AG09319 (cell line): ENCODE data around the gene KRT71.

Experiments
- DNase-seq: peaks from one replicate; pipeline ENCODE4 v3.0.0-alpha.2; 2010; ENCODE audit warnings: low read depth; ENCODE audit errors: extremely low read depth
- TF ChIP-seq, protein P1 (sequence below): IDR thresholded peaks from 2 replicates; pipeline ENCODE4 v1.5.1; 2011; ENCODE audit warnings: low read depth, mild to moderate bottlenecking, inconsistent platforms, low read length, moderate library complexity

Gene KRT71

DNA sequence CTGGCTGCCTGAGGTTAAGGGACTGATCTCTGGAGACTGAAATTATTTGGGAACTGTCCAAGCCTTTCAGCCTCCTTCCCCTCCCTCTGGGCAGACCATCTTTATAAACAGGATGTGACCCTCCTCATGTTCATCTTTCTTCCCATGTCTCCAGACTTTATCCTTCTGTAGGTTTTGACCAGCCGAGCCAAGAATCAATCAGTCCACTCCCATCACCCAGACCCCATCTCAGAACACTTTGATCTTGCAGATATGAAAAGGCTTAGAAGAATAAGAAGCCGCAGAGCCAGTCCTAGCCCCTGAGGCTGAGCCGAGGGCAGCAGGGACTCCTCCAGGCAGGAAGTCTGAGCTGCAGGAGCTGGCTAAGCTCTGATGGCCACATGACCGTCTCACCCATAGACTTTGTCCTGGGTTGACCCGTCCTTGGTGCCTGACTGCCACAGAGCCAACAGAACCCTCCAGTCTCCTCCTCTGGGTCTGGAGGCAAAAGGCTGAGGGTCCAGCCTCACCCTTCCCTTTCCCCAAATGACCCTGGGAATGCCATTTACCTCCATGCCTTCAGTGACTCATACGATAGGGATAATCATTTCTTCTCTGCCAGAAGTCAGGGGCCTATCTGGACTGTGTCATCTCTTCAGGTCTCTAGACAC lies 1.6 kb downstream of the KRT71 start:
- DNase-seq: no peak
- TF ChIP-seq, protein P1, sequence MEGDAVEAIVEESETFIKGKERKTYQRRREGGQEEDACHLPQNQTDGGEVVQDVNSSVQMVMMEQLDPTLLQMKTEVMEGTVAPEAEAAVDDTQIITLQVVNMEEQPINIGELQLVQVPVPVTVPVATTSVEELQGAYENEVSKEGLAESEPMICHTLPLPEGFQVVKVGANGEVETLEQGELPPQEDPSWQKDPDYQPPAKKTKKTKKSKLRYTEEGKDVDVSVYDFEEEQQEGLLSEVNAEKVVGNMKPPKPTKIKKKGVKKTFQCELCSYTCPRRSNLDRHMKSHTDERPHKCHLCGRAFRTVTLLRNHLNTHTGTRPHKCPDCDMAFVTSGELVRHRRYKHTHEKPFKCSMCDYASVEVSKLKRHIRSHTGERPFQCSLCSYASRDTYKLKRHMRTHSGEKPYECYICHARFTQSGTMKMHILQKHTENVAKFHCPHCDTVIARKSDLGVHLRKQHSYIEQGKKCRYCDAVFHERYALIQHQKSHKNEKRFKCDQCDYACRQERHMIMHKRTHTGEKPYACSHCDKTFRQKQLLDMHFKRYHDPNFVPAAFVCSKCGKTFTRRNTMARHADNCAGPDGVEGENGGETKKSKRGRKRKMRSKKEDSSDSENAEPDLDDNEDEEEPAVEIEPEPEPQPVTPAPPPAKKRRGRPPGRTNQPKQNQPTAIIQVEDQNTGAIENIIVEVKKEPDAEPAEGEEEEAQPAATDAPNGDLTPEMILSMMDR: no peak

DNA sequence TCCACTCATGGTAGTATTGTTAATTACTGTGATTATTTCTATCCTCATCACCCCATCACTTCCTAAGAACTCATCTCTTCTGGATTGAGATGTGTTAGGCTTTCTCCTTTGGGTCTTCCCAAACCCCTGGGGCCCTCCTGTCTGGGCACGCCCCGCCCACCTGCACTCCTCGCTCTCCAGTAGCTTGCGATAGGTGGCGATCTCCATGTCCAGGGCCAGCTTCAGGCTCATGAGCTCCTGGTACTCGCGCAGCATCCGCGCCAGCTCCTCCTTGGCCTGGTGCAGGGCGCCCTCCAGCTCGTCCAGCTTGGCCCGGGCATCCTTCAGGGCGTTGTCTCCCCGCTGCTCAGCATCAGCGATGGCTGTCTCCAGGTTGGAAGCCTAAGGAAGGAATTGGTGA lies 6.8 kb downstream of the KRT71 start:
- TF ChIP-seq, protein P1: no peak
- no peak for DNase-seq

DNA sequence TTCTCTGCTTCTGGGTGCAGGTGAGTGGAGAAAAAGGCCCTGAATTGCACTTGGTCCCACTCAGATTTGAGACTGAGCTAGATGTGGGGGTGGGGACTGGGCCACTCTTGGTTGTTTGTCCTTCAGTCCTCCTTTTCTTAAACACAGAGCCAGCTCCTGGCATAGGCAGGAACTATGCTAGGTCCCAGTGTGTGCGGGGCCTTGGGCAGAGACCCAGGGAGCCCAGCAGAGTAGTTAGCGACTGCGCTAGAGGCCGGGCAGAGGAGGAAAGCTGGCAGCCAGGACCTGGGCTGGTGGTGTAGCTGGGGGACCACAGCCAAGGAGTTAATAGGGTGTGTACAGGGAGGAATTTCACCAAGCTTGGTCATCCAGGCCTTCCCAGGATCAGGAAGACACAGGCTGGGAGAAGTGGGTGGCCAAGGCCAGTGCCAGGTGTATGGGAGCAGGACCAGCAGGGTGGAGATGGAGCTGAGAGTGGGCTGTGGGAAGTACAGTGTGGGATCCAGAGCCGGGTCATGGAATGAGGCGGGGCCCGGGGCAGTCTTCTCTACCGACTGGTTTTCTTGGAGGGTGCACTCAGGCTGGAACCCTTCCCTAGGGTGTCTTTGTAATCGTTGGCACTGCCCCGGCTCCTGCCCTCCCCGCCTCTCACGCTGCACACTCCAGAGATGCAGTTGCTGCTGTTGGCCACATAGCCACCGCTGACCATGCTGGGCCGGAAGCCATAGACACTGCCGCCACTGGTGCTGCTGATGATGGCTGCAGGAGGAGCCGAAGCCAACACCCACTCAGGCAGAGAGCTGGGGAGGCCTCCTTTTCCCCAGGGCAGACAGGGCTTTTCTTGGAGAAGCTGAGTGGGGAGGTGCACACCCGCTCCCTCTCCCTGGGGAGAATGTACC lies 8.7 kb downstream of the KRT71 start:
- TF ChIP-seq, protein P1: no peak
- DNase-seq: no peak

DNA sequence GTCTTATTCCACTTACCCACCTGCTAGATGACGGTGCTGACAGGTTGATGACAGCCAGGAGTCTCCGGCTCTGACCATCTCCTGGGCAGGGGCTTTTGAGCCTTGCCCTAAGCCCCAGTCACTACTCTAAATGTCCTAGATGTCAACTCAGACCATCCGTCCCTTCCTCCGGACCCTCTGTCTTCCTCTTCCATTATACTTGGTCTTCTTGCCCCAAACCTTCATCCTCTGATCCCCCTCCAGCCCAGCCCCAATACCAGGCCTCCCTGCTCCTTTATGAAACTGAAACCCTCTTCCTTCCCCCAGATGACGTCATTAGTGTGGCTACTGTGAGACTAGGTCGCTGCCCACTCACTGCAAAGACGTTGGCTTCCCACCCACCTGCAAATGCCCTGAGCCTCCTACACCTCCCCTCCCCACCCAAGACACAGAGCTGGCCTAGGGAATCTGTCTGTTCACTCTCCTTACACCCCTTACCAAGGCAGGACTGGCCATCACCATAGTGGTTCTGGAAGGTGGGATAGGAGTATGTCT lies 10.1 kb downstream of the KRT71 start:
- no peak for DNase-seq
- TF ChIP-seq, protein P1: no peak

DNA sequence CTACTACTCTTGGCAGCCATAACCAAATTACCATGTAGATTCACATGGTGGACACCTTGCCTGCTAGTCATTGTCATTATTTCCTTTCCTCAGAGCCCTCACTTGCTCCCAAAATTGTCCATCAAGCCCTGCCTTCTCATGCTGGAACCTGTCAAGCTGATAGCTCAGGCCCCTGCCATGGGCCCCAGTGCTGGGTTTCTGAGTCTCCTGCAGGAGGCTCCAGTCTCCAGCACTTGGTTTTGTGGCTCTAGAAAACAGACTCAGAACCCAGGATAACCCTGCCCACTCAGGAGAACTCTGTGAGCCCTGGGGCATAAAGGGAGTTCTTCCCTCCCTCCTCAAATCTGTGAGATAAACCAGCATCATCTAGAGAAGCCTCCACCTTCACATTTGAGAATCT lies 10.8 kb downstream of the KRT71 start:
- no peak for DNase-seq
- TF ChIP-seq, protein P1: no peak

DNA sequence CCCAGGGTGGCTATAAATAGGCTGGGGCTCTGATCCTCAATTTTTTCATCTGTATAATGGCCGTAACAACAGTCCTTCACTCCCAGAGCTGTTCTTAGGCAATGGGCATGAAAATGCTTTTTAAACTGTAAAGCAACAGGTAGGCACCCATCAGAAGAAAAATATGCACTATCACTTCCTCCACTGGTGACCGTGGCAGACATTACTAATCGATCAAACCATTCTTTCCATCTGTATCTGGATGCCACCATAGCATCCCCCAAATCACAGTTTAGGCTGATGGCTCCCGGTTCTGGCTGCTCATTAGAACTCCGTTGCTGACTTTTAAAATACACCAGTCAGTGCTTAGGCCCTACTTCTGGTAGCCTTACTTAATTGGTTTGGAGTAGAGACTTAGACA lies 11.2 kb downstream of the KRT71 start:
- TF ChIP-seq, protein P1: no peak
- DNase-seq: no peak

DNA sequence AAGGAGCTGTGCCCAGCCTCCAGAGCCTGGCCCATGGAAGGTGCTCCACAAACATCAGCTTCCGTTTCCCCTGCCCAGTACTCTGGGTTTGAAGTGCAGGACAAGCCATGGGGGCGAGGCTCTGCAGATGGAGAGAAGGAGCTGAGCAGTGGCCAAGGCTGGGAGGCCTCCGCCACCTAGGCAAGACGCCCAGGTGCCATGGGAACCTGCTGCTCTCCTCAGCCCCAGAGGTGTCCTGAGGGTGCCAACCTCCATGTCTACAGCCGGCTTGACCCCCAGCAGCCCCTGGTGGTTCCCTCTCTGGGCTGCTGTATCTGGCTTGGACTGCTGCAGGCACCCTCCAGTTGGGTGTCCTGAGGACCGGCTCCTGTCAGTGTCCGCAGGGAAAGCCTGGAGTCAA lies 12.4 kb downstream of the KRT71 start:
- DNase-seq: no peak
- TF ChIP-seq, protein P1: no peak
